GM18502 (cell line): Measurements from ENCODE around the gene PLCB4.

ENCODE experiments used
- ATAC-seq: cut with Tn5 transposase; IDR thresholded peaks from one replicate; pipeline ENCODE4 v1.9.1; 2021; ENCODE audit warnings: mild to moderate bottlenecking; ENCODE audit not compliant: unreplicated experiment, poor library complexity

PLCB4 gene

DNA sequence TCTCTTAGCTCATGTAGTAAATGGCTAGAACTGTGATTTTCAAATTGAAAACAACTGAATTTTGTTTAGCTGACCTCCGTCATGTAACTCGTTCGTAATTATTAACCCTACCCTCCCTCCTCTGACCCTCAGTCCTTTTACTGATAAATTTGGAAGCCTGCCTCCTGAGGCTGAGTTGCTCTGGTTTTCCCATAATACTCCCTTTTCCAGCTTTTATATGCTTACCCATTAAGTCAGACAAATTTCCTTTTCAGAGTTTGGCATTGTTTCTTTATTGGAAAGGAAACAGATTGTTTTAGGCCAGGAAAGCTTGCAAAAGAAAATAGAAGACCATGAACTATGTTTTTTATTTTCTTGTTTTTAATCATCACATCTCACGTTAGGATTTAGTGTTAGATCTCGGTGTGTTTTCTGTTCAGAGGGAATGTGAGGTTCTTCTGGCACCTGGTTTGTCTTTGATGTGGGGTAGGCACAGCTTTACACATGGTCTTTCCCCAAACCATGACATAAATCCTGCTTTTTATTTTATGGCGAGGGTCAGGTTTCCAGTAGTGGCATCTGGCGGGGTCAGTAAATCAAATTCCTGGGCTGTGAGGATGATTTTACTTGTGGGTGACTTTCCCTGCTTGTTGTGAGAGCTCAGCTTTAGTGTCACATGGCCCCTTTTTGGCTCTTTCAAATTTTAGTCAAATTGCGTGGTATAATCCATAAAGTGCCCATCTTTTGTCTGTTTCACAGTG is 24.5 kb downstream of the PLCB4 start:
- no peak for ATAC-seq

DNA sequence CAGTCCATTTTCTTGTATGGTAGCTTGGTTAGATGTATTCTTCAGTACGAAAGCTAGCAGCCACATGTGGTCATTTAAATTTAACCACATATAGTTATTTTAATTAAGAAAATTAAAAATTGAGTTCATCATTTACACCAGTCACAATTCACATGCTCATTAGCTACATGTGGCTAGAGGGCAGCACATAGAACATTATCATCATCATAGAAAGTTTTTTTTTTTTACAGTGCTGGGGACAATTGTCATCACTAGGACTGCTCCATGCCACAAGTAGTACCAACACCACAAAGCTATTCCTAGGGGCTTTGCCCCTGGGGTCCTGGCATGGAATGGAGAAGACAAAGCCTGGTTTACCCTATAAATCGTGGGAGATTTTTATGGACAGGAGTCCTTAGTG is 30.5 kb downstream of the PLCB4 start:
- ATAC-seq, result no peak

DNA sequence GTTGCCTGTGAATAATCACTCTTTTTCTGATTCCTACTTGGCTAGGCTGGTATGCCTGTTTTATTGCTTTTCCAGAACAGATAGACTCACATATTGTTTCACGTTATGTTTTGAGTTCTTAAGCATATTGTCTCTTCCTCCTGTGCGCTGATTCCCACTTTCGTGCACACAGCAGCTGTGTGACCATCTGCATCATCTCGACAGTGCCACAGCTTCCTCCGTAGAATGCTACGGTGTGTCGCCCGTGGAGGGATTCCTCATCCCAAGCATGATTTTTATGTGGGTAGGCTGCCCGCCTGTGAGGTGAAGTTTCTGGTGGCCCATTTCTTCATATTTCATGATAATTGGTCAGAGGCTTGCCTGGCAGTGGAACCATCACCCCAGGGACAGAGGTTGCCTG is 31.8 kb downstream of the PLCB4 start:
- ATAC-seq, result no peak

DNA sequence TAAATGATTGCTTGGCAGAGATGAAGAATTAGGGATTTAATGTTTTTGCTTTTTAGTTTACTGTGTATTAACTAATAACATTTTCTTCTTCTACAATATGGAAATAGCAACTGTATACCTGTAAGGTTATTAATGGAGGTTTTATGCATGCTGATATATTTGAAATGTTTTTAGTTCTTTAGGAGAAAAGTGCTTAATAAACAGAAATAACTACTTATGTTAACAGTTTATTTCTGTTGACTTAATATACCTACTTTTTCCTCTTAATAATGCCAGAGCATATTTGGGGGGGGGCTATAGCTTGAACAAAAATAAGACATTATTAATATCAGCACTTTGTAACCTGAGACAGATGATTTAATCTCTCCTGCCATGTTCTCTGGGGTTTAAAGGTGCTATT is 33.6 kb downstream of the PLCB4 start:
- no peak for ATAC-seq

DNA sequence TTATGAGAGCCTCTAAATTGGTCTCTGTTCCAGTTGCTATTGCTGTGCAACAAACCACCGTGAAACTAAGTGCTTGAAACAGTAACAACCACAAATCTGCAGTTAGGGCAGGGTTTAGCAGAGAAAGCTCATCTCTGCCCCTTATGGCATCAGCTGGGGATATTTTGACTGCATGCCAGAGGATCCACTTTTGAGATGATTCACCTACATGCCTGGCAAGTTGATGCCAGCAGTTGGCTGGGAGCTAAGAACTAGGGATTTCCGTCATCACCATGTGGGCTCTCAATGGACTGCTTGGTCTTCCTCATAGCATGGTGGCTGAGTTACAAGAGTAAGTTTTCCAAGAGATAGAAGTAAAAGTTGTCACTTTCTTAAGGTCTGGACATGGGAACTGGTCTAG is 35.1 kb downstream of the PLCB4 start:
- ATAC-seq, result no peak

DNA sequence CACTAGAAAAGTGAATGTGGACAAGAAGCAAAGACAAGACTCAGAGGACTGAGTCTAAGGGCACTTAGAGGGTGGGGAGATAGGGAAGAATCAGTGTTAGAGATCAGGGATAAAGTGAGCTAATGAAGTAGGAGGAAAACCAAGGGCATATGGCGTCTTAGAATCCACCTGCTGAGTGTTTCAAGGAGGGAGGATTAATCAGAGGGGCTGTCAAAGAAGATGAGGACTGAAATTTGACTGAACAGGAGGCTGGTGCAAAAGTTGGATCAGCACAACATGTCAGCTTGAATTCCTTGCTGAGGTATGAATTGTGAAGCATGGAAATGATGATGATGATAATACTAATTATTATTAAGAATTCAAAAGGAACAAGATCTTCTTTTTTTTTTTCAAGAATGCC is 39.4 kb downstream of the PLCB4 start:
- no peak for ATAC-seq

DNA sequence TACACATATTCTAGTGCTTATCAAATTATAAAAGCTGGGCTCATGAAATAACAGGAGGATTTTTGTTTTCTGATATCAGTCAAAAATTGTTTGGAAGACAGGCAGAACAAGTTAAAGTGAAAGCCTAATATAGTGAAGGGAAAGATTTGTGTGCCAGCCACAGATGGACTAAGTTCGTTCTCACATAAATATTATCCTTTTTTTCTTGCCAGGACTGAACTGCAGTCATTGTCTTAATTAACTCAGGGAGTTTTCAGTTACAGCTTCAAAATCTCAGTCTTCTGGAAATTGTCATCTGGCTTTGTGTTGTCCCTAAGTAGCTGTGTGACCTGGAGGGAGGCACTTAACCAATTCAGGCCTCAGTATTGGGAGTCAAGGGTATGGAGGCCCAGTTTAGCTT is 40.7 kb downstream of the PLCB4 start:
- no peak for ATAC-seq

DNA sequence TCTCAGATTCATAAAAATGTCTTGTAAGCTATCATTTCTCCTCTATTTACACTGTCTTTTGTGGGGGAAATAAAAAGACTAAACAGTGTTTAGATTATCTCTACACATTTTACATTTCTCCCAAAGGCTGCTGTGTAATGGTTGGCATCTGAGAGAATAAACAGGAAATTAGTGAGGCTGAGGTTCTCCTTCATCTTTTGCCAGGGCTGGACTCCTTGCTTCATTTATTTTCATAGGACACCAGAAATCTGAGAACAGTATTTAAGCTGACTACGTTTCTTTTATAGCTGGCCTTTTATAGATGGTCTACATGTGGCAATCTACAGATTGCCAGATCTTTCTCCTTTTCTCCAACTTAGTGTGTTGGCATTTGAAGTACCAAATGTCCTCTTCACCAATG is 41.5 kb downstream of the PLCB4 start:
- ATAC-seq, result no peak

DNA sequence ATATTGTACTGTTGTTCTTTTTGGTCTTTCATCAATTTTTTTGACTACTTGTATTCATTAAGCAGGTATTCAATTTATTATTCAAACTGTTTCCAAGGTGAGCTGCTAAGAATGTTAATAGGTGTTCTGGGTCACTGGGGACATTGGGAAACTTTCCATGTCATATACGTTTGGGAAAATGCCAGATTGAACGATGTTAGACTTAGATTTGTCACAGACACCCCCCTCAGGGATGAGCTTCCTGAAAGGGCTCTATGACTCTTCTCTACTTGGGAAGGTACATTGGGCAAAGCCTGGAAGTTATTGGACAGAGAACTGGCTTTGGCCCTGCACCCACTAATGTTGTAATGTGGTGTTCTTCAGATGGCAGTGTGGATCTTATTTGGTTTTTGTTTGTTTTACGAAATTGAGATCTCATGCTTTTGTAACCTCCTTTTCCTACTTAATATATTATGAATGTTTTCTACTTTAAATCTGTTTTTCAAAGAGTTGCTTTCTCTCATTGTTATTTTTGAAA is 42.1 kb downstream of the PLCB4 start:
- no peak for ATAC-seq

DNA sequence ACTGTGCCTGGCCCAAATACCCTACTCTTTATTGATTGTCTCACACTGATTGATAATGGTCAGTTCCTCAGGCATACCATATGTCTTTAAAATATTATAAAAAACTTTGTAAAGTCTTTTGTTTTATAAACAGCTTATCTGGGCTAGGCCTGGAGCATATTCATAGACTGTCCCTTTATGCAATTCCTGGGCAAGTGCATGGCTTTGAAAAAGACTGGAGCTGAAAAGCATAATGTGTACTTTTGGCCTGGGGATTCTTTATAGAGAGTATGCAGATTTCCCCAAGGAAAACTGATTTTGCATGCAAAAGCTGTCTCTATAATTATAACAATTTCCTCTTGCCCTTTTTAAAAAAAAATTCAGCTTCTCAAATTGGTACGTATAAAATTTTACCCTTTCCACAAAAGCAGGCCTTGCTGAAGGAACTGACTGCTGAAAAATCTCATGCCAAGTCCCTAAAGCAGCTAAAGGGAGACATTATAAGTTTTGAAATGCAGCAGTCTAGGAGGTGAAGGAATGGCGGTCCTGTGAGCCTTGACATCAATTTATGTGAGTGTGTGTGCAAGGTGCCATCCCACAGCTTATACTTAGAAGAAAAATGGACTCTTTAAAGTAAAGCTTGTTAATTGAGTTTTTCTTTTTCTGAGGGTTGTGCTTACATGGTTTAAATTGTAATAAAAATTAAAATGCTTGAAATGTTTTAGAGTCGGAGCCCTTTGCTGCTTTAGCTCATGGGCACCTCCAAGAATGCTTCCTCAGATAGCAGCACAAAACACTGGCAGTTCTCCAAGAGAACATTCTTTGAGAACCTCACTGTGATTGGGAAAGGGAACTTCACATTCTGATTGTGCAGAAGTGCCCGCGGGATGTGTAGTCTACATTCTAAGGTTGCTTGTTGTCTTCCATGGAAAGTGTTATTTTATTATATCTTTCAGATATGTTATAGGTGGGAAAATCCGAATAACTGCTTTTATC is 43.9 kb downstream of the PLCB4 start:
- no peak for ATAC-seq

DNA sequence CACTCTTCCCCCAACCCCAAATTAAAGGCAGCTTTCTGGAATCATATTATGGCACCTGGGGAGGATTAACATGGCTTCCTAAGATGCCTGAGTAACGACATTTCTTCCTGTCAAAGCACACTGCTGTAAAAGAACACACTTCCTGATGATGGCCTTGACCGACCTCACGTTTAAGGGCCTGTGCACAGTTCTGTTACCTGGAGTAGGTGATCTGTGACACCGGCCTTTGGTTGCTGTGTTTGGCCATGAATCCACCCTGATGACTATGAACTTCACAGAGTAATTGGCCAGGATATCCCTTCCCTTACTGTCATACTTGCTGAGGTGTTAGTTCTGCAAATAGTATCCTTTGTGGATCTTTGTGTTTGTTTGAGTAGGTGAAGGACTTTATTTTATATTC is 45.8 kb downstream of the PLCB4 start:
- no peak for ATAC-seq

DNA sequence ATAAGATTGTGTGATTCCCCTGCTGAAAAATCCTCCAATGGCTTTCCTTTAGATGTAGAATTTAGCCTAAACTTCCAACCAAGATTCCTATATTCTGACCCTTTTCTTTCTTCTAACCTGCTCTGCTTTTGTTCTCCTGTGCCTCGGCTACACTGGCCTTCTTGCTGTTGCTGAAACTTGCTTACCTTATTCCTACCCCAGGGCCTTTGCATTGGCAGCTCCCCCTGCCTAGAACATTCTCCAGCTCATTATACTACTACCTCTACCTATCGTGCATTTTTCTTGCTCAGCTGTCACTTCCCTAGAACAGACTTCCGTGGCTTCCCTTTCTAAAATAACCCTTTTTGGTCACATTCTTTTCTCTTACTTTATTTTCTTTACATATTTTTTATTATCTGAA is 48.7 kb downstream of the PLCB4 start:
- no peak for ATAC-seq

DNA sequence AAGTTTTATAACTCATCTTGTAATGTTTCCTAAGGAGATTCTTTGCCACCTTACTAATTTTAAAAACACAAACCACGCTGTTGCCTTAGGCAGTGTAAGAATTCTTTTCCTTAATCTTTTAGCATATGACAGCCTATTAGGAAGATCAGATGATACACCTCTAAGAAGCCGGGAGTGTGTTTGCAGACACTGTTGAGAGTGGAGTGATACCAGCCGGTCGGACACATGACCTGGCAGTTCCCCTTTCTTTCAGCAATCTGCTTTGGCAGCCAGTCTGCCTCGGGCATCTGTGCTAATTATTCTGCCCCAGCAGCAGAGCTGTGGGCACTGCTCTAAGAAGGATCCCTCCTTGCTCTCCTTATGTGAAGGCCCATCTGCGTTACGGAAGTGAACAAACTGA is 50.9 kb downstream of the PLCB4 start:
- ATAC-seq, result no peak

DNA sequence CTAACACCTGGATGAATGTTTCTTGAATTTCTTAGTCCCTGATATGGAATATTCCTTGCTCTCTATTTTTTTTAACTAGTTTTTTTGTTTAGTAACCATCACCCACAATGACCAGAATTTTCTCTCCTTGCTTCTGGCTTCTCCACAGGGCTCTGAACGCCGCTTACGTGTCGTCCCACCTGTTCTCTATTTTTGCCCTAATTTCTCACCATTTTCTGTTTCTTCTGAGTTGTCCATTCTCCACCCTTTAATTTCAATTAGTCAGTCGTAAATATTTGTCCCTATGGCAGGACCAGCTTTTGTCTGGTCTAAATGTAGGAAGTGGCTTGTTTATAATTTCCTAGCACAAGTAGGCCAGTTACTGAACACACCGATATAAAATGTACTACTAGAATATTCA is 52.3 kb downstream of the PLCB4 start:
- no peak for ATAC-seq

DNA sequence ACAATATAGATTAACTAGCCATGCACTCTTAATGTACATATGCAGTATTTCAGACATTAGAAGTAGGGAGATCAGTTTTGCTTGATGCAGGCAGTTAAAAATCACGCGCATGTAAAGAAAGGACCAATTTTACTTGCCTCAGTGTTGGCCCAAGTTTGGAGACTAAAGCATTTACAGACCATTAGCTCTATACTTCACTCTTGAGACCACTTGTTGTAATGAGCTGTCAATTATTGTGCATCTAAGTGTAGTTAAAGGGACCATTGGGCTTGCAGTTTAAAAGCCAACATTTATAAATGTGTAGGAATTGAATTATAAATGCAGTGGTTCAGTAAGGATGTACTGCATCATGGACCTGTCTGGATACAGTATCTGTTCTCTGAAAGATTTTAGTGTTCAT is 53.7 kb downstream of the PLCB4 start:
- ATAC-seq, result no peak

DNA sequence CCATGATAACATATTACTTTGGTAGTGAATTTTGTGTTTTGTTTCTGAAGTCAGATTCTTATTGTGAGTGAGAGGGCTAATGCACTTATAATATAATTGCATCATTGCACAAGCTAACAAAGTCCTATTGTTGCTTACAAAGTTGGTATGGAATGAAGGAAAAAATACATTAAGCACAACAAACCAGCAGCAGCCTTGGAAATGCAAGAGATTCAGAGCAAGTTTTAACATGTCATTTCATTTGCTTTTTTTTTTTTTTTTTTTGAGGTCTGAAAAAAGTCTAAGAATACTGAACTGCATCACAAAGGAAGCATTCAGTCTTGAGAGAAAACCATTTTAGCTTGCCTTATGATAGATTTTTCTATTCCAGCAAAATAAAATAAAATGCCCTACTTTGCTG is 57.6 kb downstream of the PLCB4 start:
- no peak for ATAC-seq

DNA sequence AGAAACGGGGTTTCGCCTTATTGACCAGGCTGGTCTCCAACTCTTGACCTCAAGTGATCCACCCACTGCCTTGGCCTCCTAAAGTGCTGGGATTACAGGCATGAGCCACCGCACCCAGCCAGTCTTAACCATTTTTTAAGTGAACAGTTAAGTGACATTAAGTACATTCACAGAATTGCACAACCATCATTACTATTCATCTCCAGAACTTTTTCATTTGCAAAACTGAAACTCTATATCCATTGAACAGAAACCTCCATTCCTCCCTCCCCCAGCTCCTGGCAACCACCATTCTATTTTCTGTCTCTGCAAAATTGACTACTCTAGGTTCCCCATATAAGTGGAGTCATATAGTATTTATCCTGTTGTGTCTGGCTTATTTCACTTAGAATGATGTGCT is 59.7 kb downstream of the PLCB4 start:
- ATAC-seq, result no peak

DNA sequence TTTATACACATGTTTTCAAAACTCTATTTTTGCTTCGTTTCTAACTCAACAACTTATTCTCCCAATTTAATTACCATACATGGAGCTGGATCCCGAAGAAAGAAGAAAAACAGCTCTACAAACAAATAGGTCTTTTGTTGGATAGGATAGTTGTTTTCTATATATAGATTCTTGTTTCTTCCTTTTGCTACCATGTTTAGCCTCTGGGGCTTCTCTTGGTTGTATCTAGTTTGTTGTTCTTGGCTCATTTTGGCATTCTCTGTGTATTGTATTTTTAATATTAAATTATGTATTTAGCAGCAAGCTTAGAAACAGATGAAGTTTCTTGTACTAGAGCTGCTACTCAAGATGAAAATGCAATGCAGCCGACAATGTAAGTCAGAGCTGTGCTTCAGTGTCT is 60.9 kb downstream of the PLCB4 start:
- ATAC-seq, result no peak

DNA sequence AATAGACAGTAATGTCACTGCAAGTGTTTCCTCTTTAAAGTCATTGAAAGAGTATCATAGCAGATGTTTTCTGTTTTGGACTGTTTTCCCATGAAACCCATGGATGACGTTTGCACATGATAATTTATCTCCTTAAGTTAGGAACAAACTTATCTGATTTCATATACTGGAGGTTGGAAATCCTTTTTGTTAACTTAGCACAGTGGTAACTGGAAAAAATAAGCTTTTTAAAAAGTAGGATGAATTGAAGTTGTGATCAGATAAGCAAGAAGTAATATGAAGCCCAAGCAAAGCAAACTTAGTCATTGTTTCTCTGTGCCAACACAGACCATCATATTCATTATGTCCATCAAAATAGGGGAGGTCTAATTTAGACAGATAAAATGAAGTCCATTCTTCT is 61.6 kb downstream of the PLCB4 start:
- ATAC-seq, result no peak

DNA sequence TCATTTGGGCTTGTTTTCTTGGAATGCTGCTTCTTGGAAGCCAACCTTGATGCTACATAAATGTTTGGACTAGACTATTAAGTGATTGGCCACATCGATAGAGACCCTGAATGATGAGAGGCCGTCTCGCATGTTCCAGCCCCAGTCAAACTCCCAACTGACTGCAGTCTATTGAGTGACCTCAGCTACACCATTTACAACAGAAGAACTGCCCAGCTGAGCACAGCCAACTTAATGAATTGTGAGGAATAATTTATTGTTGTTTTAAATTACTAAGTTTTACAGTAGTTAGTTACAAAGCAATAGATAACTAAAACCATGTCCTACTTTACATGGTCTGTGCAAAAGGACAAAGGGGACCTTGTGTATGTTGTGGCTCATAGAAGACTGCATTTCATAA is 63.0 kb downstream of the PLCB4 start:
- no peak for ATAC-seq

DNA sequence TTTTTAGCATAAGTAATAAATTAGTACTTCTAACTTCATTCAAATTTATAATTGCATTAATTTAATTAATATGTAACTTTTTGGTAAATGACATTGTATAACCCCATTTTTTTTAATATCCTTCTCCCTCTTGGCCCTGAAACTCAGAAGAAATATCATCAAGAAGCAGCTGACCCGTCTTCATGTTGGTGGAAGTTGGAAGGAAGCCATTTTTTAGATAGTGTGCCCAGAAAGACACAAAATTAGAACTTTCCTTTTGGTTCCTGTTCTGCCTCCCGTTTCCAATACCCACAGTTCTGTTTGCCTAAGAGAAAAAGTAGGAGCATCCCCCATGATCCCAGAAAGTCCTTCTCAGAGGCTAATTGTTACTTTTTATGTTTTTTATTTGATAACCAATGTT is 65.5 kb downstream of the PLCB4 start:
- no peak for ATAC-seq
